Activated CD4-positive, alpha-beta T cell treated with anti-CD3 and anti-CD28 coated beads, Interleukin-10, Interleukin-2, amounts not matched to agents 100 ng/mL and 50 ng/mL, durations not matched to agents 16 hours and 8 hours (primary cell): ENCODE measurements around the gene IGSF8.
"Not testable (repeated sequence)": the region's sequence is repeated elsewhere in the genome, so short reads cannot be mapped to it uniquely, and the experiment has no call there.

ENCODE experiments used
- DNase-seq: peaks from one replicate; pipeline ENCODE4 v3.0.0-alpha.2; 2020

Gene IGSF8

DNA sequence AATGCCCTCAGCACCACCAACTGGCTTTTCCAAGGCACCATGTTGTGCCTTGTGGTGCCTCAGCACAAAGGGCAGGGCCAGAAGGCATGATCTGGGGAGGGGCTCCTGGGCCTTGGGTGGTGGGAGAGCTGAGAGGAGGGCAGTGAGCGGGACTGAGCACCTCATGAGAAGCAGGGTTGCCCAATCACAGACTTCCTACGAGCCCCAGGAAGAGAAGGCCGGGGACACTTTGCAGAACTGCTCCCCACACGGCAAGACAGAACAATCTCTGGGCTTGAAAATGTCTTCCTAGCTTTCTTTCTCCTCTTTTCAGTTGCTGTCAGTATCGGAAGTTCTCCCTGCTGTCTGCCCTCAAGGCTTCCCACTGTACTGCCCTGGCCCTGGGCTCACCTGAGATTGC lies 35.2 kb downstream of the IGSF8 start:
- no peak for DNase-seq

DNA sequence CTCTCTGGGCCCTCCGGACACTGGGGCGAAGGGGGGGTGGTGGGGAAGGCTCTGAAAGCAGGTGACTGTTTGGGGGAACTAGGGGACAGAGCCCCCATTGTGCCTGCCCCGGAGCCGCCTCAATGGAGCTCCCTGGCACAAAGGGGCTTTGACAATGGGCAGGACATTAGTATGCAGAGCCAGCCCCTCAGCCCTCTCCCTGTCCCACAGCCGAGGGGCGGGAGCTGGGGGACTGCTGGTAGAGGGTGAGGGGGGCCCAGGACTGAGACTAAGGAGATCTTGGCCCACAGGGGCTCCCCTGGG lies 36.2 kb downstream of the IGSF8 start:
- DNase-seq, result no peak

DNA sequence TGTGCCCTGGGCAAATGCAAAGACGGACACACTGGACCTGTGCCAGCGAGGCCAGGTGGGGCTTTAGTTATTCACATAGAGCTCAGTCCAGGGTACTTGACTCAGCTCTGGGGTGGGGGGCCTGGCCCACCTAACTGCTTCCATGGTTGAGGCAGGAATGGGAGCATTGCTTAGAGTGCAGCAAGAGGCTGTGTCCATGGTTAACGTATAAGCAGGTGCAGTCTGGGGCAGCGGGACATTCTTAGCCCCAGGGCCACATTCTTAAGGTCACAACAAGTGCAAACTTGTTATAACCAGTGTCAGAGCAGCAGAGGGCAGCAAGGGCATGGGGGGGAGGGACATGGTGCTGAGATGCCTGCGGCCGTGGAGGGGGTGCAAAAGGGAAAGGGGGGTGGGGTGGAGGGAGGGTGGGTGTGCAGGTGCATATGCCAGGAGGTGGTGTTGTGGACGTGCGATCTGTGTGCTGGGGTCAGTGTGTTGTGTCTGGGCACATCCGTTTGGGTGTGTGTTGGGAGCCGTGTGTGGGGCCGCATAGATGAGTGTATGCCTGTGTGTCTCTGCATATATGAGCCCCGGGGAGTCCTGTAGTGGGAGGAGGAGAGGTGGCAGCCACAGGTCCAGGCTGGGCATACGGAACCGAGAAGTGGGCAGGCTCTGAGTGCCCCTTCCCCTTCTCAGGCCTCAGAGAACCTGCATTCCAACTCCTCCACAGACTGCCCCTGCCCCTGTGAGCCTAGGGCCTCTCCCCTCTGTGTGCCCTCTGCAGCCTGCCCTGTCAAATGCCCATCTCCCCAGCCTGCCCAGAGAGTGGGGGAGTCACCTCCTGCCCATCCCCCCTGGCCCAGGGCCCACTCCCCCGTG lies 36.8 kb downstream of the IGSF8 start:
- DNase-seq, result no peak

DNA sequence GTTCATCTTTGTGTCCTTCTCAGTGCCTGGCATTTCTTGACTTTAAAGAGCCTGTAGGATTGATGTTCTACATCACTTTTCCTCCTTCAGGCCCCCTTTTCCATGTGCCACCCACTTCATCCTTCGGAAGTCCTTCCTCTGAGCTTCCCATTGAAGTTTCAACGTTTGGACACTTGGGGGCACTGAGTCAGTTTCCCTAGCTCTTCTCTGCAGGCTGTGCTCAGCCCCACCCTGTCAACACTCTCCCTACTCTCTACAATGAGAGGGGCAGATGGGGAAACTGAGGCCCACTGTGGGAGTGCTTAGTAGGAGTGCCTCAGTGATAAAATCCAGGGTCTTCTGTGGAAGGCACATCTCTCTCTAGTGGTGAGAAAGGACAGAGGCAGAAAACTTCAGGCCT lies 40.3 kb downstream of the IGSF8 start:
- no peak for DNase-seq

DNA sequence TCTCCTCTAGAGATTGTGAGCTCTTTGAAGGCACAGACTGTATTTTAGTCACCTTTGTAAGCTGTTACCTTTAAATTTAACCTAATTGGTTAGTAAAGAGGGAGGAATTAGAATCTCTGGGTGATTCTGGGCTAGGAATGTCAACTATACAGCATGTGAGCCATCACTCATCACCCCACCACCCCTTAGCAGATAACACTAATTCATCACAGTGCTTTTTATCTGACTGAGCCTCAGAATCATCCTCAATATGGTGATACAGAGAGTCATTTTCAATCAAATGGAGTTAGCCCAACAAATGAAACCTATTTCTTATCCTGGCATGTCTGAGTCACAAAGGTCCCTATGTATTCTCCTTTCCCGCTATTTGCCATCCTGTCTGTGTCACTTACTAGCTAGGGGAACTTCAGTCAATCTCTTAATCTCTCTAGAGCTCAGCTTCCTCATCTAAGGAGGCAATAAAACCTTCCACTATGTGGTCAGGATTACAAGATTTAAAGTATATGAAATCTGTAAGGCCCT lies 41.7 kb downstream of the IGSF8 start:
- no peak for DNase-seq

DNA sequence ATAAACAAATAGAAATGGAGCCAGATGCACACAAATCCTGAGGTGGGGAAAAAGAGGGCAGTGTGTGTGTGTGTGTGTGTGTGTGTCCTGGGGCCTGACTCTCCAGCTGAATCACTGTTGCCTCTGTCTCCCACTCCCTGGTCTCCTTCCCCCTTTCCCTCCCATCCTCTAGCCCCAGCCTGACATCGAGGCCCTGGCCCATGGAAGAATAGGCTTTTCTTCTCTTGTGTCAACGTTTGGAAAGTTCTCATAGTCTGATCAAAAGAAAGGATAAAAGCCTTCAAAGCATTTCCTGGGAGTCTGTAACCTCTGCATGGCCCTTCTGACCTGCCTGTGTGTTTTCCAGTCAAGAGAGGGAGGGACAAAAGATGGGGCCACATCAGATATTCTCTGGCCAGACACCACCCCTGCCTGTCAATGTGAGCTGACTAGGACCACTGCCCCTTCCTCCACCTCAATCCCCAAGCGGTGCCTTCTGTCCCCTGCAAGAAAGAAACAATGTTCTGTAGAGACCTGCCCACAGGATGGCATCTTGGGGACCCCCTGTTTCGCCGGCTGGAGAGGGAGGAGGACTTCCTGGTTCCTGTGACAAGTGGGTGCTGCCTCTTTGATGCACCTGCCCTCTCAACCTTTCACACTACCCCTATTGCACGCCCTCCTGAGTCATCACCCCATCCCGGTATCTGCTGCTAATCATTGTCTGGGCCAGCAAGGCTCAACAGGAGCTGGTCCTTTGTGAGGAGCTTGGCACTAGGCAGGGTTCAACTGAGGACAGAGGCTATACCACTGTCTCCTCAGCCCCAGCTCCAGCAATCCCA lies 44.7 kb downstream of the IGSF8 start:
- DNase-seq, result no peak

DNA sequence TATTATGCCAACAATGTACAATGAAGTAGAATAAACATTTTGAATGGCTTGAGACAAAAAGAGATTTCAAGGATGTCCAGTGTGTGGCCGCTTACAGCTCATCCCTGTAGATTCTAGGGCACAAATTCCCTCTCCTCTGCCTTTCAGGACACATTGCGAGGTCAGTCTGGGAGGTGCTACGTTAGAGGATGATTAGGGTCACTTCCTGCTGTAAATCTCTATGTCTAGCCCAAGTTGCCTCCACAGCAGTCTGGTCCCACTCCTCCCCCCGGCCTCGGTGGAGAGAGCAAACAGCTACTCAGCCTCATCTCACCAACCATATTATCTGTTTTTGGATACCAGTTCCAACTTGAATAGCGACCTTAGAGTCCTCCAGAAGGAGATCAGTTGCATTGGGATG lies 45.5 kb downstream of the IGSF8 start:
- DNase-seq, result no peak

DNA sequence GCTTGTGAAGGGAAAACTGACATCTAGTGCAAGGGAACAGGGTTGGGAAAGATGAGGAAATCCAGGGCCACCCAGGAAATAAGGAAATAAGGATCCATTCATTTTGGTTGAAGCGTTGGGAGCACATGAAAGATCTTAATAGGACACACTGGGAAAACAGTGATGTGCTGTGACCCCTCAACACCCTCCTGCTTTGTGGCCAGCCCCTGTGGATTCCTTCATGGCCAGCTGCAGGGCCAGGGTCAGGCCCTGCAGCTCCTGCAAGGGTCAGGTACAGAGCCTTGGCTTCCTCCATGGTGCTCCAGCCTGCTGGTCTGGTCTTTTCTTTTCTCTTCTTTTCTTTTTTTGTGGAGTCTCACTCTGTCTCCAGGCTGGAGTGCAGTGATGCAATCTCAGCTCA lies 47.8 kb downstream of the IGSF8 start:
- DNase-seq, result no peak

DNA sequence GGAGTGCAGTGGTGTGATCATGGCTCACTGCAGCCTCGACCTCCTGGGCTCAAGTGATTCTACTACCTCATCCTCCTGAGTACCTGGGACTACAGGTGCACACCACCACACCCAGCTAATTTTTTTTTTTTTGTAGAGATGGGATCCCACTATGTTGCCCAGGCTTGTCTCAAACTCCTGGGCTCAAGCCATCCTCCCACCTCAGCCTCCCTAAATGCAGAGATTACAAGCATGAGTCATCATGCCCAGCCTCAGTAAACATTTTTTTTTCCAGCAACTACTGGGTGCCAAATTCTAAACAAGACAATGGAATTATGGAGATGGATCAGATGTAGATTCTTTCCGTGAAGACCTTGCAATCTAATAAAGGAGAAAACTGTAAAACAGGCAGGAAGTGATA lies 48.2 kb downstream of the IGSF8 start:
- DNase-seq, result not testable (repeated sequence)

DNA sequence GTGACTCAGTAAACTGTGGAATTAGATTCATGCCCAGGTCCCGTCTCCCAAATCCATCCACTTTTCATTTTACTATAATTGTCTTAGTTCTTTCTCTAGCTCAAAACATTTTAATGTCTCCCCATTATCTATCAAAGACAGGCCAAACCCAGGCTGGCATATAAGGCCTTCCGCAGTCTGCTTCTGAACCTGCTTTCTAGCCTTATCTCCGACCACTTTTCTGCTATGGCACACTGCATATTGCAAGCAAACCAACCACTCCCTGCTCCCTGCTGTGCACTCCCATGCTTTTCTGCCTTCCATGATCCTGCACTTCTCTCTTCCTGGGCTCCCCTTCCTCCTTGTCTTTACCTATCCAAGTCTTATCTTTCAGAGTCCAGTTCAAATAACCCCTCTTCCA lies 49.3 kb downstream of the IGSF8 start:
- no peak for DNase-seq

DNA sequence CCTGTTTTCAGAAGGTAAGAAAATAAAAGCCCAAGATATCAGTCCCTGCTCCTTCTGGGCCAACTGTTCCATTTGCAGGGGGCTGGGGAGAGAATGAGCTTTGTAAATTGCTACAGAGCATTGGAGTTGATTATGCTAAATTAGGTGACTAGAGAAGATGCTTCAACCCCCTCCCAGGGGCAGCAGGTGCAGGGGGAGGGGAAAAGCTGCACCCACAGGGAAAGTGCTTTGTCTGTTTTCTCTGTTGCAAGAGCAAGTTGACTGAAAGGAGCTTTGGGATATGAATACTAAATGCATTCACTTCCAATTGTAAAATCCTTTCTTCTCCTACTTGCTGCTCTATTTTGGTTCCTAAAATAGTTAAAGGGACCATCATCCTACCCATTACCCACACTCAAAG lies 50.1 kb downstream of the IGSF8 start:
- no peak for DNase-seq

DNA sequence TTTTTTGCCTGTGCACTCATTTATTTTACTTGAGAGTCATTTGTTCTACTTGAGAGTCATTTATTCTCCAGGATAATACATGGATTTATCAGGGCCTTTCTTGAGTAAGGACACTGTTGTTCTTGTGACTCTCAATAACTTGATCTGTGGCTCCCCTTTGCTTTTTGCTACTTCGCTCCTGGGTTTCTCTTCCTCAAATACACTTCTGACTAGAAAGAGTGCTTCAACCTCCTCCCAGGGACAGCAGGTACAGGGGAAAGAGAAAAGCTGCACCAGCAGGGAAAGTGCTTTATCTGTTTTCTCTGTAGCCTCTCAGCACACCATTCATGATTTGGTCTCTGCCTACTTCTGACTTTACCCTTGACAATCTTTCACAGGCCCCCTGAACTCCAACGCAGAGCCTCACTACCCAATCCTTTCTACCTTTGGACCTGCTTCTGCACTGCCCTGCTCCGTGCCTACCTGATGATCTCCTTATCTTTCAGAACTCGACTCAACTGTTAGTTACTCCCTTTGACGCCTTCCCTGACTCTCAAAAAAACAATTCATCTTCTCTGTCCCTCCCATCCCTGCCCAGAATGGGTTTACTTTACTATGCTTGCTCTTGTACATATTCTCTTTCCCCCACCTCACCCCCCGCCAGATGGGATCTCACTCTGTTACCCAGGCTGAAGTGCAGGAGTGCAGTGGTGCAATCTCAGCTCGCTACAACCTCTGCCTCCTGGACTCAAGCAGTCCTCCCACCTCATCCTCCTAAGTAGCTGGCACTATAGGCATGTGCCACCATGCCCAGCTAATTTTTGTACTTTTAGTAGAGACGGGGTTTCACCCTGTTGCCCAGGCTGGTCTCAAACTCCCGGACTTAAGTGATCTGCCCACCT lies 51.1 kb downstream of the IGSF8 start:
- no peak for DNase-seq

DNA sequence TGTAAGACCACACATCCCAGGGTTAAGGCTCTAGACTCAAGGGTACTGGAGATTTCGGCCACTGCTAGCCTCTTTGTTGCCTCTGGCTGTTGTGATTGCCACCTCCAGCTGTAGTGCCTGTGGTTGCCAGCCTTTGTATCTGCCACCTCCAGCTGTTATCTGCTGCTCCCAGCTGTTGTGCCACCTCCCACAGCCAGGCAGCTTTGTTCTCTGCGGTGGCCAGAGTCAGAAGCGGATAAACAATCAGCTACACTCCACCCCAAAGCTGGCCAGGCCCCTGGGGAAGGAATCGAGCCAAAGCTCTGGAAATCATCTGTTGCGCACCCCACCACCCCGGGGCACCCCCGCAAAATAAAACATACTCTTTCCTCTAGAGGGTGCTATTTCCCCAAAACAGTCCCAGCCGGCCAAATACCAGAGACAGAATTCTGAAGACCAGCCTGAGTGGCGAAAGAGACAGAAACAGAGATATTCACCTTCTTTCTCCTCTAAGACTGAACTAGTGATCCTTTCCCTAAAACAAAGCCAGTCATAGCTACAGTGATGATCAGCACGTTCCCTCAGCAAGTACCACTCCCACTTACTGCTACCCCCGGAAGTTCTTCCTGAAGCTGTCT lies 51.8 kb downstream of the IGSF8 start:
- peak; percentile 59 for DNase-seq

DNA sequence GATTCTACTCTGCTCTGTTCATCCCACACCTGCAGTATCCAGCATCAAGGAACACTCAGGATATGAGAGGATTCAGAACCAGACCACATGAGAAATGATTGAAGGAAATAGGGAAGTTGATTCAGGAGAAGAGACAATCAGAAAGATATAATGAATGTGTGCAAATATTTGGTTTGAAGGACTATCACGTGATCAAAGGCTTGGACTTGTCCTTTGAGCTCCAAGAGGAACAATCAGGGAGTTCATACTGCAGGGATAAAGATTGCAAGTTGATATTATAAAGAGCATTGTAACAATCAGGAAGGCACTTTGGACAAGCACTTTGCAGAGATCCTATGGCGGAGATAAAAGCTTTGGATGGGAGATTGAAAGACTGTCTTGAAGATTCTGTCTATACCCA lies 52.8 kb downstream of the IGSF8 start:
- no peak for DNase-seq

DNA sequence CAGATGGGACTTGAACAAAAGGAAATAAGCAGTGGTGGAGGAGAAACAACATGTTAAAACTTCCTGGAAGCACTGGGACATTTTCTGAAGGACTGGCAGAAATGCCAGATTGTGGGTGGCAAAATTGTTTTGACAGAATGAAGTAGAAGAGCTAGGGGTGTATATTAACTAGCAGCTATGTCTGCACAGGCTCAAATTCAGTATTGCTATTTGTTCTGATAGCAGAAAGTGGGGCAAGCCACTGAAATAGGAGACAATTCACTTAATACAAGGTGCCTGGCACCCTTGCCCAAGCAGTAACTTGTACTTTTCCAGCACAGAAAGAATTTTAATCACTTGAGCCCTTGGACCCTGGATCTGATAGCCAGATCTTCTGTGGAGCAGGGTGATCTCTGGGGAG lies 54.9 kb downstream of the IGSF8 start:
- DNase-seq, result no peak
